Measurements from ENCODE around the gene SLC46A3. TPM values are rescaled to one million over a fixed set of nuclear protein-coding genes. Genes with fewer than 3 reads are reported as not detected.

SLC46A3 gene
- total and polyA plus RNA-seq, 8 donors, result 3.3 to 9.0 (median 6.0) TPM

DNA sequence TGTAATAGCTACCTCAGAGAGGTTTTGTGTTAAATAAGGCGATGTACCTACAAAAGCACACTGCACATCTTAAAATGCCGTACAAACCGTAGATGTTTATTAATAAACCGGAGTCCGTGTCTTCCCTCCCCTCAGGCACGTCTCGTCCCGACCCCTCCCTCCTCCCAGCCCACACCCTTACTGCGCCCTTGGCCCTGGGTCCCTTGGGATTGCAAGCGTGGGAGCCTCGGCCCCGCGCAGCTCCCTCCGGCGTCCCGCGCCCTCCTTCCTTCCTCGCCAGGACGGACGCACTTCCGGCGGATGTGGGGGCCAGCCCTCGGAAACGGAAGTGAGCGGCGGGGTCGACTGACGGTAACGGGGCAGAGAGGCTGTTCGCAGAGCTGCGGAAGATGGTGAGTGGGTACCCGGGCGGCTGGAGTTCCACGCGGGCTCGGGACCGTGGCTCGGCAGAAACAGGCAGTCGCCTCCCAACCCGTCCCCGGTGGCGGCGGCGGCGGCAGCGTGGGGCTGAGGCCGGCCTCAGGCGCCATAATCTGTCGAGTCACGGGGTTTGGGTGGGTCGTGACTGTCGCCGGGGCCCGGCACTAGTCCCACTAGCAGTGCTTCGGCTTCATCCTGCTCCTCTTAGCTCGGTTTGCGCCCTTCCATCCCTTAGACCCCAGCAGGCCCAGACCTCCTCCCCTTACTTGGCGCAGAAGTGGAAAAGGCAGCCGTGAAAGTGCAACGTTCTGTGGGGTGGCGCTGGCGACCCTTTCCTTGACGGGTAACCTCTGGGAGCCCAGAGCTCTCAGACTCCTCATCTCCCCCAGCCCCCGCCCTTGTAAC is 59.8 kb downstream of the SLC46A3 start, which contains the start of gene POMP:
Gene POMP (plus strand): TSS at position 335 of the 825 bp plus-strand sequence. CDS start 55 bp downstream, at position 390.
- DNase-seq (peak; percentile 82 to 95 (median 88)), ATAC-seq (peak; percentile 99 to 100 (median 100)), FAIRE-seq (peak; percentile 65)
- H3K9me3 ChIP-seq, result no peaks in the 10 kb centered on the region
- 0% methylated on average over 54 to 64 of the region's 64 CpGs for WGBS, 2 donors
- H3K4me1 ChIP-seq, result peaks cover 9 to 24% (median 14%) of the 10 kb centered on the region in 3 donors
- H3K4me3 ChIP-seq, result peak within 1 kb of the TSS; percentile 80 to 99 (median 94)
- H3K27me3 ChIP-seq, result no peaks in the 10 kb centered on the region
- intact Hi-C loops (cut with DNase I), result no loop called here
- peaks cover 0 to 15% (median 5%) of the 10 kb centered on the region in 3 donors for H3K36me3 ChIP-seq
- H3K27ac ChIP-seq, result peak within 1 kb of the TSS; percentile 40 to 88 (median 76)
- TF ChIP-seq CTCF (IDR thresholded peaks at IDR 0.05), result no peak

DNA sequence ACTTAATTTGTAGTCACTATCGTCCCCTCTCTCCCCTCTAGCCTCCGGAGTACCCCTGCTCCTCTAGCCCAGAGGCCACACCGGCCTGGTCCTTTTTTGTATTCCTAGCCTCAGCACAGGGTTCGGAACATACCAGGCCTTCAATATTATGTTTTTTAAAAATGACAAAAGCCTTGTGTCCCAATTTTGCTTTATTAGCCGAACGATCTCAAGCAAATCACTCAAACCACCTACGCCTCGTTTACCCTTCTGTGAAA is 60.3 kb downstream of the SLC46A3 start:
- ATAC-seq, result peak; percentile 20 to 31 (median 24)
- TF ChIP-seq CTCF (IDR thresholded peaks at IDR 0.05), result no peak

DNA sequence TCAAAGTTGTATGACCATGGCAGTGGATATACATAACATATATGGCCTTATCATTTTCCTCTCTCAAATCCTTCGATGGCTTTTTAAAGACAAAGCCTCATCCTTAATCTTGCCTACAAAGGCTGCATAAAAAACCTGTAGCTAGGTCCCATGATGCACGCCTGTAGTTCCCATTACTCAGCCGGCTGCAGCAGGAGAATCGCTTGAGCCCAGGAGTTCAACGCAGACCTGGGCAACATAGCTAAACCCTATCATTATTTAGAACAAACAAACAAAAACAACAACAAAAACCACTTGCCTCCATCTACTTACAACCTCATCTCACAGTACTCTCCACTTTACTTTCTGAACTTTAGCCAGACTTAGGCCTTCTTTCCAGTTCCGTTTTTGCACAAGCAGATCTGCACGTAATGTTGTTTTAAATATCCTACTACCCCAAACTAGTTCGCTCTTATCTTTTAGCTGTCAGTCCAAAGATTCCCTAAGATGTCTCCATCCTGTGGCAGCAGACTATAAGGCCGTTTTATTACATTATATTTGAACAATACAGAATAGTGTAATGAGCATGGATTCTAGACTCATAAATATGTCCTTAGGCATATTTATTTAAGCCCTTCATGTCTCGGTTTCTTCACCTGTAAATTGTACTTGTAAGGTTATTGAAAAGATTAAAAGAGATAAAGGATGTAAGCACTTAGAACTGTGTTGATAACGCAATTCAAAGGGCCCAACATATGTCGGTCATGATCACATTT is 60.8 kb downstream of the SLC46A3 start:
- H3K4me1 ChIP-seq, result peaks cover 9 to 24% (median 14%) of the 10 kb centered on the region in 3 donors
- 31 to 34% methylated on average over 12 of the region's 12 CpGs for WGBS, 2 donors

More for the DNA sequence above, 60.3 kb downstream of the SLC46A3 start:
- peaks cover 0 to 9% (median 0%) of the 10 kb centered on the region in 3 donors for H3K36me3 ChIP-seq
- H3K27me3 ChIP-seq, result no peaks in the 10 kb centered on the region
- H3K4me1 ChIP-seq, result peaks cover 9 to 24% (median 14%) of the 10 kb centered on the region in 3 donors
- DNase-seq (no peak), FAIRE-seq (no peak)
- H3K9me3 ChIP-seq, result no peaks in the 10 kb centered on the region
- 0 to 1% methylated on average over 8 of the region's 8 CpGs for WGBS, 2 donors
- intact Hi-C loops (cut with DNase I), result no loop called here
- peak overlapping the region; percentile 80 to 99 (median 94) for H3K4me3 ChIP-seq
- peak overlapping the region; percentile 40 to 88 (median 76) for H3K27ac ChIP-seq

GRCh38 chr13:28655561-28655960 is 63.2 kb downstream of the SLC46A3 start:
- FAIRE-seq (no peak), DNase-seq (no peak), ATAC-seq (no peak)
- Histone ChIP-seq H3K4me3 (no peak overlapping the region), H3K9me3 (no peaks in the 10 kb centered on the region), H3K27me3 (no peaks in the 10 kb centered on the region), H3K36me3 (no peaks in the 10 kb centered on the region), H3K27ac (no peak overlapping the region), H3K4me1 (peaks cover 9 to 17% (median 14%) of the 10 kb centered on the region in 3 donors)
- WGBS, 2 donors, result 64 to 66% methylated on average over 3 of the region's 3 CpGs
- intact Hi-C loops (cut with DNase I), result no loop called here
- no peak for TF ChIP-seq CTCF (IDR thresholded peaks at IDR 0.05)

More for the DNA sequence above, 60.8 kb downstream of the SLC46A3 start:
- Histone ChIP-seq H3K27ac (peak overlapping the region in 3 of 4 donors; percentile 40 to 88 (median 83)), H3K9me3 (no peaks in the 10 kb centered on the region), H3K27me3 (no peaks in the 10 kb centered on the region), H3K36me3 (peaks cover 0 to 4% (median 0%) of the 10 kb centered on the region in 3 donors), H3K4me3 (peak overlapping the region; percentile 80 to 99 (median 94))
- ATAC-seq, result peak in 2 of 4 donors; percentile 2 to 9
- intact Hi-C loops (cut with DNase I), result no loop called here
- DNase-seq, result no peak
- FAIRE-seq, result peak; percentile 37
- TF ChIP-seq CTCF (IDR thresholded peaks at IDR 0.05), result no peak
